Epithelial cell of esophagus (primary cell): Measurements from ENCODE around the gene ATP6V0E2.

Experiments used
- DNase-seq: peaks from one replicate; pipeline ENCODE4 v3.0.0; 2010; ENCODE audit warnings: low read depth
- H3K4me3 ChIP-seq: 2 replicates; pipeline ENCODE4 v1.5.1; 2011; ENCODE audit warnings: mild to moderate bottlenecking, low read length, control low read depth
- CTCF ChIP-seq: IDR thresholded peaks from 2 replicates; pipeline ENCODE4 v1.5.1; 2011; ENCODE audit warnings: low read depth, mild to moderate bottlenecking, low read length, control low read depth, inconsistent platforms; ENCODE audit not compliant: insufficient read depth; ENCODE audit errors: missing control alignments

Gene ATP6V0E2

GRCh38 chr7:149873074-149873969, at the start of gene ATP6V0E2:
TSS of gene ATP6V0E2 (plus strand) at chr7:149873969. CDS start at chr7:149874066, 97 bp downstream.
- H3K4me3 ChIP-seq, result peak within 1 kb of the TSS; percentile 65
- TF ChIP-seq CTCF, result no peak
- DNase-seq, result peak; percentile 95

- DNase-seq, result no peak
- no peak for TF ChIP-seq CTCF
- H3K4me3 ChIP-seq, result no peak overlapping the region
Observed at GRCh38 chr7:149824301-149824741, 49.4 kb upstream of the ATP6V0E2 start.

- TF ChIP-seq CTCF, result no peak
- no peak for DNase-seq
- H3K4me3 ChIP-seq, result no peak overlapping the region
Observed at GRCh38 chr7:149824748-149825566, 48.8 kb upstream of the ATP6V0E2 start.

- H3K4me3 ChIP-seq, result no peak overlapping the region
- no peak for DNase-seq
- TF ChIP-seq CTCF, result no peak
Observed at GRCh38 chr7:149825567-149826343, 48.0 kb upstream of the ATP6V0E2 start.

- DNase-seq, result no peak
- no peak for TF ChIP-seq CTCF
- H3K4me3 ChIP-seq, result no peak overlapping the region
Observed at GRCh38 chr7:149826344-149827088, 47.3 kb upstream of the ATP6V0E2 start.
